Uterus (tissue), 2 donors: ENCODE results near the gene PLEKHA7.
"Not testable (repeated sequence)": the region's sequence is repeated elsewhere in the genome, so short reads cannot be mapped to it uniquely, and the experiment has no call there.

Experiments
- CTCF ChIP-seq, 4 experiments: fragments of 200-600 bp in 2 of 4; fragments of 450-650 bp in 2 of 4; sonication (generic) in 2 of 4; IDR thresholded peaks; one replicate each; pipeline ENCODE4 v1.5.1; 2016 to 2019; ENCODE audit warnings: antibody characterized with exemption in 4 of 4, mild to moderate bottlenecking in 2 of 4, moderate library complexity in 1 of 4
- POLR2A ChIP-seq, 2 donors: fragments of 450-650 bp; IDR thresholded peaks; one replicate each; pipeline ENCODE4 v1.6.1; 2016; ENCODE audit warnings: antibody characterized with exemption in 2 of 2, mild to moderate bottlenecking in 1 of 2, moderate library complexity in 1 of 2

GRCh38 chr11:16887887-16888286, 126.3 kb downstream of the PLEKHA7 start:
- not testable (repeated sequence) for TF ChIP-seq CTCF, POLR2A (IDR thresholded peaks at IDR 0.05)
